ENCODE measurements around the gene ELP4.

Gene ELP4

GRCh38 chr11:31786996-31787685 lies 277.6 kb downstream of the ELP4 start:
- no peaks in the 10 kb centered on the region for H3K4me1 ChIP-seq (ENCODE audit: control insufficient read depth in 1 of 2, insufficient read depth in 1 of 2, low read depth in 1 of 2, low read length in 1 of 2)
- no peaks in the 10 kb centered on the region for H3K9me3 ChIP-seq
- no peak overlapping the region for H3K4me3 ChIP-seq (ENCODE audit: low read depth in 1 of 2, low read length in 1 of 2)
- no peaks in the 10 kb centered on the region for H3K36me3 ChIP-seq
- no peak for TF ChIP-seq CTCF (IDR thresholded peaks at IDR 0.05)
- H3K27me3 ChIP-seq = peaks cover 39% of the 10 kb centered on the region
- H3K27ac ChIP-seq = no peak overlapping the region

GRCh38 chr11:31788085-31788484 lies 278.5 kb downstream of the ELP4 start:
- Histone ChIP-seq H3K4me3 (ENCODE audit: low read depth in 1 of 2, low read length in 1 of 2) (no peak overlapping the region), H3K27me3 (peaks cover 48% of the 10 kb centered on the region), H3K27ac (no peak overlapping the region), H3K9me3 (no peaks in the 10 kb centered on the region), H3K4me1 (ENCODE audit: control insufficient read depth in 1 of 2, insufficient read depth in 1 of 2, low read depth in 1 of 2, low read length in 1 of 2) (no peaks in the 10 kb centered on the region), H3K36me3 (no peaks in the 10 kb centered on the region)
- no peak for TF ChIP-seq CTCF (IDR thresholded peaks at IDR 0.05)

GRCh38 chr11:31790649-31791048 lies 281.1 kb downstream of the ELP4 start:
- peaks cover 74% of the 10 kb centered on the region for H3K27me3 ChIP-seq
- H3K4me3 ChIP-seq (ENCODE audit: low read depth in 1 of 2, low read length in 1 of 2) = no peak overlapping the region
- H3K9me3 ChIP-seq = no peaks in the 10 kb centered on the region
- H3K27ac ChIP-seq = no peak overlapping the region
- H3K36me3 ChIP-seq = no peaks in the 10 kb centered on the region
- H3K4me1 ChIP-seq (ENCODE audit: control insufficient read depth in 1 of 2, insufficient read depth in 1 of 2, low read depth in 1 of 2, low read length in 1 of 2) = no peaks in the 10 kb centered on the region
- TF ChIP-seq CTCF (IDR thresholded peaks at IDR 0.05) = no peak

GRCh38 chr11:31792036-31792435 lies 282.5 kb downstream of the ELP4 start:
- no peak for TF ChIP-seq CTCF (IDR thresholded peaks at IDR 0.05)
- H3K9me3 ChIP-seq = no peaks in the 10 kb centered on the region
- no peak overlapping the region for H3K4me3 ChIP-seq (ENCODE audit: low read depth in 1 of 2, low read length in 1 of 2)
- H3K4me1 ChIP-seq (ENCODE audit: control insufficient read depth in 1 of 2, insufficient read depth in 1 of 2, low read depth in 1 of 2, low read length in 1 of 2) = no peaks in the 10 kb centered on the region
- no peak overlapping the region for H3K27ac ChIP-seq
- H3K27me3 ChIP-seq = peaks cover 87% of the 10 kb centered on the region
- H3K36me3 ChIP-seq = no peaks in the 10 kb centered on the region

- TF ChIP-seq CTCF (IDR thresholded peaks at IDR 0.05) = no peak
- Histone ChIP-seq H3K4me1 (ENCODE audit: control insufficient read depth in 1 of 2, insufficient read depth in 1 of 2, low read depth in 1 of 2, low read length in 1 of 2) (no peaks in the 10 kb centered on the region), H3K36me3 (no peaks in the 10 kb centered on the region), H3K9me3 (no peaks in the 10 kb centered on the region), H3K4me3 (ENCODE audit: low read depth in 1 of 2, low read length in 1 of 2) (no peak overlapping the region), H3K27me3 (peaks cover 92% of the 10 kb centered on the region), H3K27ac (no peak overlapping the region)
These were observed 282.9 kb downstream of the ELP4 start for GRCh38 chr11:31792456-31792855.

Data from neutrophil (primary cell).